Dermis microvascular lymphatic vessel endothelial cell (primary cell): Measurements from ENCODE around the gene DNAJC15. TPM values are rescaled to one million over a fixed set of nuclear protein-coding genes. Genes with fewer than 3 reads are reported as not detected.

Source experiments
- DNase-seq, 2 donors: peaks; one replicate each; pipeline versions ENCODE4 v3.0.0 to v3.0.0-alpha.2; 2010; ENCODE audit warnings: low read depth in 2 of 2
- total RNA-seq: library from RNA; depleted of rRNA; stranded (reverse); fragments of >200 nt; gene quantifications from 2 replicates; pipeline ENCODE4 v1.2.1, GENCODE V29; 2014

The DNAJC15 gene
- total RNA-seq, 1 donor from 2014 or later, result 17.5 TPM

DNA sequence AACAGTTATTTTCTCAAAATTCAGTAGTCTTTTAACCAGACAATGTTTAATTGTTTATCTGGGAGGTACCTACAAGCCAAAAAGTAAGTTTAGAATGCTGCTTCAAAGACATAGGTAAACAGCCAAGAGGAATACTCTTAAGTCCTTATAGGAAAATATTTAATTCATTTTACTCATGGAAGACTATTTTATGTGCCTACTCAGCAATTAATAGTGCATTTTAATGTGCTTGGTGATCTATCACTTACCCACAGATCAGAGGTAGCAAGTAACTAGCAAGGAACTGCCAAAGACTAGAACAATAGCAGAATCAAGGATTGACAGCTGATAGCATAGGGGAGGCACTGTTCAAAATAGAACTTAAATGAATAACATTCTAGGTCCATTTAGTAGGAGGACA lies 60.4 kb downstream of the DNAJC15 start:
- no peak for DNase-seq

DNA sequence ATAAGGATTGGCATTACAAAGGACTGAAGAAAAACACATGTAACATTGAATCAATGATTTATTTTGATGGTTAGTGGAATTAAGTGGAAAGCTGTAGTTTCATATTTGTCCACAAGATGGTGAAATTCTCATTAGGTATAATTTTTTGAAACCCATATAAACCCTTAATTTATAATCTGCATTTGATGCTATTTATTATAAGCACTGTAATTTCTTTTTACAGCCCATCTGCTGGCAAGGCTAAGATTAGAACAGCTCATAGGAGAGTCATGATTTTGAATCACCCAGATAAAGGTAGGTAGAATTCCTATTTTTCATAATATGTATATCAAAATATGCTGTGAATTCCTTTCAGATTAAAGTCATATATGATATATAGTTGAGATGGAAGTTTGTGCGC lies 62.2 kb downstream of the DNAJC15 start:
- DNase-seq, result peak; percentile 24 to 51

DNA sequence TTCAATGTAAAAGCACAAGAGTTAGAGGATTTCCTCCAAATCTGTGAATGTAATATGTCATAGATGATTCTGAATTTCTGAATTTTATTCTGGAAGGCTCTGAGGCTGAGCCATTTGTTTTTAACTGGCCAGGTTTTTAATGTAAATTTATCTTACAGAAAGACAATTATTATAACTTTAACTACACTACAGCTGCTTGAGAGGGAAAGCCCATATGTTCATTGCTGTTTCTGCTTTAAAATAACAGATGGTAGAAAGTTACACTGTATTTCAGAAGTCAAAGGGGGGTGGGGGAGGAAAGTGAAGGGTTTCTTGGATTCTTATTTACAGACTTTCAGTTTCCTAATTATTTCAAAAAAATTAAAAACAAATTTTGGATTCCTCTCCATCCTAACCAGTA lies 62.8 kb downstream of the DNAJC15 start:
- no peak for DNase-seq

DNA sequence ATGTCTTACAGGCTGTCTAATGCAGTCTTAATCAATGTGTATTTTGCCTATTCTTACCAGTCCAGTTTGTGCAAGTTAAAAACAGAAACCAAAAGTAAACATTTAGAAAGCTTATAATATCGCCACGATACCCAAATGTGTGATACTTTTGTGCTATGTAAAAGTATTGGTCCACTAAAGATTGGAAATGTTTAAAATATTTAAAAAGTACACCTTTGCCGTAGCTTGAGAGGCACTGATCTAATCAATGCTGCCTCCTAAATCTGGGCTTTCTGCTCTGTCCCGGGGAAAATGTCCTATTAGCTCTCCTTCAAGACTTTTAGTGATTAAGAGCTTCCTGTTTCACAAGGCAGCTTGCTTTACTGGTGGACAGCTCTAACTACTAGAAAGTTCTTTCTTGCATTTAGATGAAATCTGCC lies 64.7 kb downstream of the DNAJC15 start:
- DNase-seq, result peak in 1 of 2 donors; percentile 7

DNA sequence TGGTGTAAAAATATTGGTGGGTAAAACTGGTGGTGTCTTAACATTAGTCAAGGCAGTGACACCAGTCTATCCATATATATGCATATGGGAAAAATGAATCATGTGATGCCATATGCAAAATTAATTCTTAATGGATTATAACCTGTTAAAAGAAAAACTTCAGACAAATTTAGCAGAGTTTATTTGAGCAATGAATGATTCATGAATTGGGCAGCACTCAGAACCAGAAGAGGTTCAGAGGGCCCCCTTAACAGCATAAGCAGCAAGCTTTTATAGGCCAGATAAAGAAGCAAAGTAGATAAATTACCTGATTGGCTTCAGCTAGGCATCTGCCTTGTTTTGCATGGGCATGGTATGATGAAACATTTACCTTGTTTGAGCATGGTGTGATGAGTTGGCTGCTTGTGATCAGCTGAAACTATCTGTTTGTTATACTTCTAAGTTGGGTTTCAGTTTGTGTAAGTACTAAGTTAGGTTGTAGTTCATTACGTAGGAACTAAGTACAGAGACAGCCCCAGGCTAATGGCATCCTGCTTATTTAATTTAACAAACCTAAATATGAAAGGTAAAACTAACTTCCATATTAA lies 66.6 kb downstream of the DNAJC15 start:
- no peak for DNase-seq

DNA sequence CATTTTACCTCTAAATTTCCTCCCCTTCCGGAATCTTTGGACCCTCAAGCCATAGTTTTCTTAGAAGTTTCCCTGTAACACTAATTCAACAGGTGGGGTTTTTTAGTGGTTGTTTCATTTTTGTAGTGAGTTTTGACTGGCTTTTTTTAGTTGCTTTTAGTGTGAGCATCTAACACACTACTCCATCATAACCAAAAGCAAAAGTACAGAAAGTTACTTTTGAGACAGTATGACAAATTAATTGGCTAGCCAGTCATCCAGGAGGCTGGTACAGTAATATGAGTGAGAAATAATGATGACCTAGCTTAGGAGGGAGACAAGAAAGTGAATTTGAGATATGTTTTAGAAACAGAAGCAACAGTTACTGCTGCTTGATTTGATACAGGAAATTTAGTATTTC lies 71.5 kb downstream of the DNAJC15 start:
- no peak for DNase-seq

DNA sequence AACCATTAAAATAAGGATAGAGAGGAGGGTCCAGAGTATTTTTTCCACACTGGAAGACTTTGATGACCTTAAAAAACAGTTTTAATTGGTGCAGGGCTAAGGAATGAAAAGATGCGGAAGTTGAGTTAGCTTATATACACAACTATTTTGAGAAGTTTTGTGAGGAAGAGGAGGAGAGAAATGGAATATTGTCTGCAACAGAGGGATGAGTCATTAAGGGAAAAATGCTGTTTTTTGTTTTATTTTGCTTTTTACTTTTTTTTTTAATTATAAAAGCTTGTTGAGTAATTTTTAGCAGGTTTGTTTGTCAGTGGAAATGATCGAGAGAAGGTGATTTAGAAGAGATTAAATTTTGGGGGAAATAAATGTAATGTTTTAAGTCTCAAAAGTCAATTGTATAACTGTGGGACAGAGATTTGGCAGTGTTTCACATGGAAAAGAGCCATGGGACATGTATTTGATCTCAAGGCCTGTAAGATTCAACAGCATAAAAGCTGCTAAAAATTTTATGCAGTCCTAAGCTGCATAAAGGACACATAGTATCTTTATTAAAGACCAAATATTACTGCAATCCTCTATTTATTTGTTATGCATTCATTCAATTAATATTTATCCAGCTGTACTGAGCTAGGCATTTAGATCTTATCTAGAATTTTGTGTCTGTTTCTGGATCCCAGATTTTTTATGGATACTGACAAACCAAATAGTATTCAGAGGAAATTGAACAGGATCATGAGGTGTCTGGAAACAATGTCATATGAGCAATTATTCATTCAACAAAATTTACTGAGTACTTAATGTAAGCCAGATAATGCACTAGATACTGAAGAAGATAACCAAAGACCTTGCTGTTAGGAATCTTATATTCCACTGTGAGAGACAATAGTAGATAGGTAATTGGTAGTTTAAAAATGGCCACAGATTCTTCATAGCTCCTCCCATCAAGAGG lies 72.7 kb downstream of the DNAJC15 start:
- DNase-seq, result peak; percentile 28 to 72

DNA sequence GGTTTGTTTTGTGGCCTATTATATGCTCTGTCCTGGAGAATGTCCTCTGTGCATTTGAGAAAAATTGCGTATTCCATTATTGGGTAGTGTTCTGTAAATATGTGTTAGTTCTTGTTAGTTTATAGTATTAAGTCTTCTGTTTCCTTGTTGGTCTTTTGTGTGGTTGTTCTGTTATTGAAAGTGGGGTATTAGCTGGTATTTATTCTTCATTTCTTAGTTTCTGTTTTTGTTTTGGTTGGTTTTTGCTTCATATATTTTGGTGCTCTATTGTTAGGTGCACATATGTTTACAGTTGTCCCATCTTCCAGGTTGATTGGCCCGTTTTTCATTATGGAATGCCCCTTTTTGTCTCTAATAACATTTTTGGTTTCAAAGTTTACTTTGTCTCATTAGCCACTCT lies 77.3 kb downstream of the DNAJC15 start:
- DNase-seq, result no peak

DNA sequence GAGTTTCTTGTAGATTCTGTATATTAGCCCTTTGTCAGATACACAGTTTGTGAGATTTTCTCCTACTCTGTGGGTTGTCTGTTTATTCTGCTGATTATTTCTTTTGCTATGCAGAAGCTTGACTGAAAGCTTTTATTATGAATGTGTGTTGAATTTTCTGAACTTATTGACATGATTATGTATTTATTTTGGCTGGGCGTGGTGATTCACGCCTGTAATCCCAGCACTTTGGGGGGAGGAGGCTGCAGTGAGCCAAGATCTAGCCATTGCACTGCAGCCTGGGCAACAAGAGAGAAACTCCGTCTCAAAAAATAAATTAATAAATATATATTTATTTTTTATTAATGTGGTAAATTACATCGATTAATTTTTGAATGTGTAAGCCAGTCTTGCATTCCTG lies 78.9 kb downstream of the DNAJC15 start:
- no peak for DNase-seq

DNA sequence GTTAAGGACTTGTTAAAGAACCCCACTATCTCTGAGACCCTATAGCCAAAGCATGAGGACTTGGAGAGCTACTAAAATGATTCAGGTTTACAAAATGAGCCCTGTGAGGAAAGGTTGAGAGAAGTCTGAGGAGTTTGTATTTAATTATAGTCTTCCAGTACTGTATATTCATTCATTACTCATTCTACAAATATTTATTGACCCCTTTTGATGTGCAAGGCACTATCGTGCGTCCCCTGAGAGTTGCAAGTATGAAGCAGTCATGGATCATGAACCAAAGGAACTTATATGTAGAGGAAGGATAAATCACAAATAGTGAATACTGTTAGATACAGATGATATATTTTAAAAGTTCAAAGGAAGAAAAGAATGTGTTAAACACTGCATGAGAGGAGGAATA lies 84.4 kb downstream of the DNAJC15 start:
- DNase-seq, result no peak

DNA sequence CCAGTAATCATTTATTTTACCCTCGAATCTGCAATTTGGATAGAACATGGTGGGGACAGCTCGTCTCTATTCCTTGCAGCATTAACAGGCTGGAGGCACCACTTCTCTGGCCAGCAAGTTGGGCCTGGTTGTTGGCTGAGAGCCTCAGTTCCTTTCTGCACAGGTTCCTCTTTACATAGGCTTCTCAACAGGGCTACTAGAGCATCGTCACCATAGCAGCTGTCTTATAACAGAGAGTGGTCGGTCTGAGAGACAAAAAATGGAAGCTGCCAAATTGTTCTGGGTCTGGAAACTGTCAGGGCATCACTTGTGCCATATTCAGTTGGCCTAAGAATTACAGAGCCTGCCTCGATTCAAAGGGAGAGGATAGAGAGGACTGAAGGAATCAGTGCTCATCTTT lies 86.7 kb downstream of the DNAJC15 start:
- DNase-seq, result no peak

DNA sequence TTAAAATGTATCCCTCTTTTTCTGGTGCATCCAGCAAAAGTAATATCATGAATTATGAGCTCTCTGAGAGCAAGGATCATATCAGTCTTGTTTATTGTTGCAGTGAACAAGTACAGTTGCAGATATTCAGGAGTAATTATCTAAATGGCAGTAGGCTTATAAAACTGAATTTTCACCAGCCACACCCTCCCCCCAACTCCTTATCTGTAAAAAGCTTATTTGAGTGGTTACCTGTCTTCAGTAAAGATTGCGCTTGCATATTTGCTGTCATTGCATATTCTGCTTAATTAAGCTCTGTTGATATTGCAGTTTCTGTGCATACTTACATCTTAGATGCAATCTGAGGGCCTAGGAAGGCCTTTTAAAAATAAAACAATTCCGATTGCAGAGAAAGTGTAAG lies 87.3 kb downstream of the DNAJC15 start:
- DNase-seq, result no peak

DNA sequence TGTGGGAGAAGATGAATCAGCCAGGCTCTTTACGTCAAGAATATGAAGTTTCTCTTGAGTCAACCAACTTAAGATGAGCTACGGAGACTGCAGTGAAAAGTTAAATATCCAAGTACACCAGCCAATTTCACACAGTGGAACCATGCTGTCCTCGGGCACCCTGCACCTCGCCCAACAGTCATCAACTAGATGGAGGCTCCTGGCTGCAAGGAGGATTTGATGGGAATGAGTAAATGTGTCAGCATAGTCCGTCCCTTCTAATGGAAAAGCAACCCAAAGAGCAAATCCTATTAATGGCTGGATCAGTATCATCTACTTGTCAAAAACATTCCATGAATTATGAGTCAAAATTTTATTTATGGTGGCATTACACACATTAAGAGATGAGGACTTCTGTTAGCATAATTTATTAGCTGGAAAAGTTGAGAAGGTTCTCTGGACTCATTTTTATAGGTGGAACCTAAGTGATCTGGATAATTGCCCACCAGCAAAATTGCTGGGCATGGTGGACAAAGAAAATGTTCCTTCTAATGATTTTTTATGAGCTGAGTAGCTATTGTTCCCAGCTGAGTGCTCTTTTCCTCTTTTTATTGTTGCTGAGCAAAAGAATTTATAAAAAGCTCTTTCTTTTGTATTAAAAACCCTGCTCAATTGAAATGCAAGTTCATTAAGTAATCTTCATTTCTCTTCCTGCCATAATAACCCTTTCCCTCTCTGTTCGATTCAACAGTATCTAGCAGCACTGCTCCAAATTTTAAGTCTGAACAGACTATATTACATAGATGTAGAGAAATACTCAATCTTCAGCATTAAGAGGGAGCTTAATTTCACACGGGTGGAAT lies 88.4 kb downstream of the DNAJC15 start:
- peak in 1 of 2 donors; percentile 17 for DNase-seq

DNA sequence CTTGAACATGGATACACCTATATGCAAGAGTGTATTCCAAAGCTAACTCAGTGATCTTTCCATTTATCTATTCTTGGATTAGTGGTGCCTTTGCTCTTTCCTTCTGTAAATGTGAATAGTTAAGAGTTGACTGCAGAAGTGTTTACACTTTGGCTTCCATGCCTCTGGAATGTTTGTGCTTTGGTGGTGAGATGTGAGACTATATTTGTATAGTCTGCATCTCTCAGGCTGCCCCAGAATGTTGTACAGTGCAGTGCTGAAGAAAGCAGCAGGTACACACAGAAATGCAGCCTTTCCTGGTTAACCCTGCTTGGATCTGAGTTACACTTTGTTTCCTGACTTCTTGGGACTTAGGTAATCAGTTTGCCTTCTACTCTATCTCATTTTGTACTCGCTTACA lies 90.2 kb downstream of the DNAJC15 start:
- no peak for DNase-seq

DNA sequence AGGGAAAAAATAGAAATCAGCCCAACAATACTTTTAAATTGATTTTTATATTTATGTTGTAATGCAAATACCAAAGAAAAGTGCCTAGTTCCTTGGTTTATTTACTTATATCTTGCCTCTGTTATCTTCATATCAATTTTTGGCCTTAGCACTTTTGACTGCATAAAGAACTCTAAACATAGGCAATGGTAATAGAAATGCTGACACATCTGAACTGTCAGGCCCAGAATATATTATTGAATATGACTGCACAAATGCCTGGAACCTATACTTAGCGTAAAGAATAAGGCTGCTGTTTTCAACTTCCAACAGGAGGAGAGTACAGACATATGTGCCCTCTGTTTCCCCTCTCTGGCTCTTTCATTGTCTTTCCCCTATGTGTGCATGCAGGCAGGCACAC lies 91.1 kb downstream of the DNAJC15 start:
- no peak for DNase-seq

DNA sequence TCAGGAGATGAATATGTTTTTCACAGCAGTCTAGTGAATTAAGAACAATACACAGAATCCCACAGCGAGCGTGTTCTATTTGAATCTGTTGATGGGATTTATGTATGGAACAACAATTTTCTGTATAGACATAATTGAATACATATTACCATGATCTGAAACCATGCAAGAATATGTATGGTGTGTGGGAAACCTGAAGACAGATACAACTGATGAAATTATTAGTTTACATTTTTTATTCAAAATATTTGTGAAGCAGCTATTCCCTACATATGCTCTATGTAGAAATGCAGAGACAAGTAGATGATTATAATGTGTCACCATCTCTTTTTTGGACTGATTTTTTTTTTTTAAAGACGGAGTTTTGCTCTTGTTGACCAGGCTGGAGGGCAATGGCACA lies 91.8 kb downstream of the DNAJC15 start:
- DNase-seq, result no peak

DNA sequence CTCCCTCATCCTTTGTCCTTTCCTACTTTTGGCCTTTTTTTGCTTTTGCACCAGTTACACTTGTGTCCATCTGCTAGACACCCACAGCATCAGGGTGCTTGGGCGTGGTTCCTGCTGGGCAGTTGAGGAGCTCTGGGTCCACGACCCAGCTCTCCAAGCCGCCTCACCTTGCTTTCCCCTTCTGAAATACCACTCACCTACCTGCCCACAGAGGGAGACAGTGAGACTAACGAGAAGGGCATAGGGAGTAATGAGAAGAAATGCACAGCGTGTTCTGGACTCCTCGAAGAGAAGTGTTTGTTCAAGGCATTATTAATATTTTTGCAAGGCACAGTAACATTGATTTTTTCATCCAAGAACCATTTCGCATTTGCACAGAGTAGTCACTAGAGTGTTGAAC lies 92.9 kb downstream of the DNAJC15 start:
- no peak for DNase-seq

DNA sequence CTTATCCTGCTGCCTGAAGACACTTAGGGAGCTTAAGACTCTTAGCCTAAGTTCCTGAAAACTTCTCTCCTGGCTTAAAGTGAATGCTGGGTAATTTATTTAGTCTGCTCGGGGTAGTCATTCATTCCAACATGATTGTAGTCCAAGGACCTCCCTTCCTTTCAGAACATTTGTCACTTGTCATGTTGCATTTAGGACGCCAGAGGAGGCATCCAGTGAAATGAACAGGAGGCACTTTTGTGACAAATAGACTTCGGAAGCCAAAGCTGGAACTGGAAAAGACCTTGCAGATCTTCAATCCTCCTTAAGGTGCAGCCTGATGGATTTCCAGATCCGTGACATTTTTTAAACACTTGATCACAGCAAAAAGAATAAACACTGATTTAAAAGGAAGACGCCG lies 95.1 kb downstream of the DNAJC15 start:
- DNase-seq, result no peak

DNA sequence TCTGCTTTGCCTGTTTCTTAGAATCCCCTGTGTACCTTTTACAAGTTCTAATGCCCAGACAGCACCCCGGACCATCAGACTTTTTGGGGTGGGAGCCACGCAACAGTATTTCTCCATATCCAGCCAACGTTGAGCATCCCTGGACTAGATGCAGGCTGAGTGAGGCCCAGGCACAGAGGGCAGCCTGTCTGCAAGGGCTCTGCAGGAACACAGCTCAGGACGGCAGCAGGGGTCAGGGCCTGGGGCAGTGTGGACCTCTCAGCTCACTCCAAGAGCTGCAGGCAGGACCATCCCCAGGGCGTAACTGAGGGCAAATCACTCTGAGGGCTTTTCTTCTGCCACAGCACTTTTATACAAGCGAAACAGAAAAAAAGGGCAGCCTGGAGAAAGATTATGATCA lies 95.8 kb downstream of the DNAJC15 start:
- no peak for DNase-seq

DNA sequence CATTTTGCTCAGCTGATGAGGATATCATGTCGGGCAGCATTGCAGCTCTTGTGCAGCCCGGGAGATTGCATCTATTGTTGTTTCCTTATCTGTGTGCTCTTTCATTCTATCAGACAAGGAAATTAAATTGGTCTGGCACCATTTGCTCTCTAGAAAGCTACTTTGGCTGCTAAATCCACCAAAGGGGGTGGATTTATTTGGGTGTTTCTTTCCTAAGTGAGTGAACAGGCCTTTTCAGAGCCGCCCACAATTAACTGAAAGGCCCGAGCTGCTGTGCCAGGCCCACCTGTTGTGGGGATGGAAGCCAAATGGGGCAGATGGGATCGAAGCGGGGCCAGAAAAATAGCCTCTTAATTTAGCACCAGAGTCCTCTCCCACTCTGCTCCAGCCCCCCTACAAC lies 99.4 kb downstream of the DNAJC15 start:
- DNase-seq, result no peak

DNA sequence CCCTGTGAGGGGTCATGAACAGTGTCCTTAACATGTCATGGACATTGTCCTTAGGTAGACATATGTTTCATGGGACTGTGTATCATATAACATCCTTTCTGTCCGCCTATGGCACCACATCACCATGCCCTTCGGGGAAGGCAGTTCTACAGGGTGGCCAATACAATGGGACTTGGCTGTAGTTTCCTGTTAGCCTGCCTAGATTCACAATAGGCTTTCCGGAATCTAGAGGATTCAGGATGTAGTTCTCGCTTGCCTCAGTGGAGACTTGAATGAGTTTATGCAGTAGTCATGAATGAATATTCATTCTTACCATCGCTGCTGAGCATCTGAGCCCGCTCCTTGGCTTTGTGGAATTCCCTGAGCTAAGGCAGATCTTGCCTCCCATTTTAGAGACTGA lies 100.5 kb downstream of the DNAJC15 start:
- DNase-seq, result peak in 1 of 2 donors; percentile 60

DNA sequence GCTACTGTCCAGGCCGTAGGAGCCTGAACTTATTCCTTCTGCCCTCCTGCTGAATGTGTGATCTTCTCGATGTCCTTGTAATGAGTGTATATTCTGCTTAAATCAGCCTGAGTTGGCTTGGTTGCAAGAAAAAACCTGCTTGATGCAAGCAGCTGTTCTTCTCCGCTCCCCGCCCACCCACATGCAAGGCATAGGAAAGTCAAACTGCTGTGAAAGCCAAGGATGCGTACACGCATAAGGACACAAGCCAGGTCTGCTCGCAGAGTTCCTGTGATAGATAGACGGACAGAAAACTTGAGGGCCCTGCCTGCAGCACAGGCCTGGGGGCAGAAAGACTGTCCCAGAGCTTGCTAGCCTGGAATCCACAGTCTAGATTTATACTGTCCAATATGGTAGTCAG lies 101.1 kb downstream of the DNAJC15 start:
- DNase-seq, result no peak
